Bronchial epithelial cell (primary cell): ENCODE data around the gene PTPRN2. TPM values are rescaled to one million over a fixed set of nuclear protein-coding genes. Genes with fewer than 3 reads are reported as not detected.

Source experiments
- DNase-seq: peaks from one replicate; pipeline ENCODE4 v3.0.0-alpha.2; 2010; ENCODE audit warnings: low read depth
- FAIRE-seq: peaks from 2 replicates; lab custom pipeline; 2011; peaks lifted over from hg19 to GRCh38; lab: Jason Lieb, UNC
- H3K27me3 ChIP-seq: 2 replicates; pipeline ENCODE4 v1.5.1; 2011; ENCODE audit warnings: low read length; ENCODE audit not compliant: control insufficient read depth, insufficient read depth
- H3K36me3 ChIP-seq: 2 replicates; pipeline ENCODE4 v1.5.1; 2011; ENCODE audit warnings: low read length; ENCODE audit not compliant: control insufficient read depth, insufficient read depth
- H3K4me3 ChIP-seq: 2 replicates; pipeline ENCODE4 v1.5.1; 2011; ENCODE audit warnings: mild to moderate bottlenecking, low read depth, low read length, control low read depth
- CTCF ChIP-seq: IDR thresholded peaks from 2 replicates; pipeline ENCODE4 v1.5.1; 2011; ENCODE audit warnings: mild to moderate bottlenecking, moderate library complexity, low read length, control low read depth, inconsistent platforms; ENCODE audit not compliant: insufficient read depth, severe bottlenecking
- total RNA-seq: library from RNA; depleted of rRNA; stranded (reverse); fragments of >200 nt; gene quantifications from 2 replicates; pipeline ENCODE4 v1.2.1, GENCODE V29; 2014

Gene PTPRN2
- total RNA-seq, 1 donor from 2014 or later: 1.1 TPM

- FAIRE-seq: no peak
Observed at GRCh38 chr7:157745721-157746709, 841.6 kb downstream of the PTPRN2 start.

GRCh38 chr7:157744786-157745601 lies 842.6 kb downstream of the PTPRN2 start:
- TF ChIP-seq CTCF: no peak
- DNase-seq (no peak), FAIRE-seq (no peak)
- no peak overlapping the region for H3K4me3 ChIP-seq
- no peaks in the 10 kb centered on the region for H3K36me3 ChIP-seq
- H3K27me3 ChIP-seq: no peaks in the 10 kb centered on the region

More at GRCh38 chr7:157745721-157746709, 841.6 kb downstream of the PTPRN2 start:
- TF ChIP-seq CTCF: no peak
- Histone ChIP-seq H3K27me3 (no peaks in the 10 kb centered on the region), H3K36me3 (no peaks in the 10 kb centered on the region), H3K4me3 (no peak overlapping the region)
- DNase-seq: no peak

GRCh38 chr7:157743781-157744525 lies 843.7 kb downstream of the PTPRN2 start:
- no peak for FAIRE-seq
- no peak for TF ChIP-seq CTCF
- no peak overlapping the region for H3K4me3 ChIP-seq
- H3K27me3 ChIP-seq: no peaks in the 10 kb centered on the region
- DNase-seq: no peak
- no peaks in the 10 kb centered on the region for H3K36me3 ChIP-seq

GRCh38 chr7:157740251-157740798 lies 847.3 kb downstream of the PTPRN2 start:
- FAIRE-seq (no peak), DNase-seq (no peak)
- TF ChIP-seq CTCF: no peak

GRCh38 chr7:157739650-157740049 lies 848.0 kb downstream of the PTPRN2 start:
- no peak for TF ChIP-seq CTCF
- no peak for FAIRE-seq

More at GRCh38 chr7:157740251-157740798, 847.3 kb downstream of the PTPRN2 start:
- H3K36me3 ChIP-seq: no peaks in the 10 kb centered on the region
- H3K4me3 ChIP-seq: no peak overlapping the region
- H3K27me3 ChIP-seq: no peaks in the 10 kb centered on the region

More at GRCh38 chr7:157739650-157740049, 848.0 kb downstream of the PTPRN2 start:
- H3K27me3 ChIP-seq: no peaks in the 10 kb centered on the region
- DNase-seq: no peak
- H3K4me3 ChIP-seq: no peak overlapping the region
- no peaks in the 10 kb centered on the region for H3K36me3 ChIP-seq
